Measurements from ENCODE around the gene NCKAP5. TPM values are rescaled to one million over a fixed set of nuclear protein-coding genes. Genes with fewer than 3 reads are reported as not detected.

Gene NCKAP5
- total RNA-seq, 1 experiment from 2014 or later: not detected

DNA sequence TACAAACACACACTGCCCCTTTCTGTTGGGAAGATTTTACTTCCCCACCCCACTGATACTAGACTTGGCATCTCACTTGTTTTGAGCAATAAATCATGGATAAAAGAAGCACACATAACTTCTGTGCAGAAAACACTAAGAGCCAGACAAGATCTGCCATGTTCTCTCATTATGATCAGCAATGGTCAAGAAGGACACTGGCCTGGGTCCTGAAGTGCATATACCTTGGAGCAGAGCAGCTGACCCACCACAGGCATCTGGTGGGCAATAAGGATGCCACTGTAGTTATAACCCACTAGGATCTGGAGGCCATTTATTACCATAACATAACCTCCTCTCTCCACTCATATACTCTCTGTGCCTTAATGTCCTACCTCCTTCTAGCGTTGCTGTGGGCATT lies 338.3 kb downstream of the NCKAP5 start:
- Histone ChIP-seq H3K4me3 (no peak overlapping the region), H3K79me2 (ENCODE audit: low read depth) (no peaks in the 10 kb centered on the region), H3K27me3 (ENCODE audit: insufficient read depth, low read depth) (peaks cover 28% of the 10 kb centered on the region), H3K36me3 (ENCODE audit: low read depth) (no peaks in the 10 kb centered on the region), H3K4me2 (no peak overlapping the region), H2AFZ (no peak overlapping the region), H3K4me1 (replicated peaks; ENCODE audit: insufficient read depth) (no peaks in the 10 kb centered on the region), H3K27ac (no peak overlapping the region), H3K9me2 (ENCODE audit: insufficient read depth) (no peaks in the 10 kb centered on the region), H3K9me3 (ENCODE audit: insufficient read depth, low read depth) (no peaks in the 10 kb centered on the region), H4K20me1 (ENCODE audit: insufficient read depth) (no peaks in the 10 kb centered on the region), H3F3A (ENCODE audit: insufficient read depth, low read depth) (no peaks in the 10 kb centered on the region)
- TF ChIP-seq CTCF (conservative IDR thresholded peaks at IDR 0.05) (no peak), EZH2 (IDR thresholded peaks at IDR 0.05; ENCODE audit: low read depth) (no peak)
- ChIA-PET POLR2A (ENCODE audit: unreplicated experiment) (no interaction called here), CTCF (no interaction called here)
- intact Hi-C loops (cut with micrococcal nuclease; ENCODE audit: unreplicated experiment): no loop called here
- no TSS peak for BruUV-seq (replicated peaks)
- DNase-seq: no peak

DNA sequence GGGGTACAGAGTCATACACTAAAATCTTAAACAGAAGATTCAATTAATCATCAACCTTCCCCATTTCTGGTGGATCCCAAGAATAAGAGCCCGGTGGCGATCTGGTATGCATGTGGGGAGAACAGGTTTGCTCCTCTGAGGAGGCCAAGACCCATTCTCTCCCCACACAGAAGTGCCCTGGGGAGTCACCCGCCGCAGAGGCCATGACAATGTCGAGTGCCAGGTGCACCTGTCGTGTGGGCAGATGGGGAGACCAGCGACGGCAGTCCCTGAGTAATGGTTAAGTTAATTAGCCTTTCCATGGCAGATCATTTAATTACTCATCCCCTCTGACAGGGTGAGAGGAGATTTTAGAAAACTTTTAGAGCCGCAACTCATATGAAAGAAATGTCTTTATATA lies 345.0 kb downstream of the NCKAP5 start:
- Histone ChIP-seq H3K79me2 (ENCODE audit: low read depth) (no peaks in the 10 kb centered on the region), H2AFZ (no peak overlapping the region), H3K27me3 (ENCODE audit: insufficient read depth, low read depth) (peaks cover 29% of the 10 kb centered on the region), H3K4me2 (no peak overlapping the region), H3K4me1 (replicated peaks; ENCODE audit: insufficient read depth) (no peaks in the 10 kb centered on the region), H3K9me2 (ENCODE audit: insufficient read depth) (no peaks in the 10 kb centered on the region), H3K36me3 (ENCODE audit: low read depth) (no peaks in the 10 kb centered on the region), H4K20me1 (ENCODE audit: insufficient read depth) (no peaks in the 10 kb centered on the region), H3K9me3 (ENCODE audit: insufficient read depth, low read depth) (no peaks in the 10 kb centered on the region), H3K4me3 (no peak overlapping the region), H3K27ac (no peak overlapping the region), H3F3A (ENCODE audit: insufficient read depth, low read depth) (no peaks in the 10 kb centered on the region)
- no TSS peak for BruUV-seq (replicated peaks)
- ChIA-PET CTCF (no interaction called here), POLR2A (ENCODE audit: unreplicated experiment) (no interaction called here)
- TF ChIP-seq EZH2 (IDR thresholded peaks at IDR 0.05; ENCODE audit: low read depth): no peak
- TF ChIP-seq CTCF (conservative IDR thresholded peaks at IDR 0.05): no peak
- DNase-seq: no peak
- intact Hi-C loops (cut with micrococcal nuclease; ENCODE audit: unreplicated experiment): no loop called here

DNA sequence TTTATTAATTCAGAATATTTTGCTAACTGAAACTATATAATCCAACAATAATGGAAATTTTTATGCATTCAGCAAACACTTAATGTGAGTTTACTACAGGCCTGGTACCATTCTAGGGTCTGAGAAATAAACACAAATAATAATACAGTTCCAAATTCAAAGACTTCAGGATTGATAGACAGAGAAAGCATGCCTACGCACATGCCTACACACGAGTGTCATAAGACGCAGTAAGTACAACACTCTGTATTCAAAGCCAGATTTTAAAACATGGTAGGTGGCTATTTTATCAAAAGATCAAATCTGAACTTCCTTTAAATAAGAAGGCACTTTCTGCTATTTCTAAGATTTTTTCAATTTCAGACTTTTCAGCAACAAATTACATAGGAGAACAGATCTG lies 346.9 kb downstream of the NCKAP5 start:
- H3K9me2 ChIP-seq (ENCODE audit: insufficient read depth): no peaks in the 10 kb centered on the region
- CTCF ChIA-PET: no interaction called here
- DNase-seq: no peak
- H3K27ac ChIP-seq: no peak overlapping the region
- TF ChIP-seq EZH2 (IDR thresholded peaks at IDR 0.05; ENCODE audit: low read depth) (no peak), CTCF (conservative IDR thresholded peaks at IDR 0.05) (no peak)
- POLR2A ChIA-PET (ENCODE audit: unreplicated experiment): no interaction called here
- no TSS peak for BruUV-seq (replicated peaks)
- H3F3A ChIP-seq (ENCODE audit: insufficient read depth, low read depth): no peaks in the 10 kb centered on the region
- intact Hi-C loops (cut with micrococcal nuclease; ENCODE audit: unreplicated experiment): no loop called here
- no peaks in the 10 kb centered on the region for H3K4me1 ChIP-seq (replicated peaks; ENCODE audit: insufficient read depth)
- H4K20me1 ChIP-seq (ENCODE audit: insufficient read depth): no peaks in the 10 kb centered on the region
- H3K27me3 ChIP-seq (ENCODE audit: insufficient read depth, low read depth): peaks cover 31% of the 10 kb centered on the region
- H2AFZ ChIP-seq: no peak overlapping the region
- no peaks in the 10 kb centered on the region for H3K79me2 ChIP-seq (ENCODE audit: low read depth)
- no peak overlapping the region for H3K4me3 ChIP-seq
- H3K36me3 ChIP-seq (ENCODE audit: low read depth): no peaks in the 10 kb centered on the region
- H3K9me3 ChIP-seq (ENCODE audit: insufficient read depth, low read depth): no peaks in the 10 kb centered on the region
- no peak overlapping the region for H3K4me2 ChIP-seq
